Activated T-cell treated with anti-CD3 and anti-CD28 coated beads, Interleukin-2, amount 50 U/mL, for 48 hours (primary cell): ENCODE data around the gene IFFO2.

Experiments used
- DNase-seq, 2 experiments: peaks; one replicate each; pipeline ENCODE4 v3.0.0-alpha.2; 2020

Gene IFFO2

DNA sequence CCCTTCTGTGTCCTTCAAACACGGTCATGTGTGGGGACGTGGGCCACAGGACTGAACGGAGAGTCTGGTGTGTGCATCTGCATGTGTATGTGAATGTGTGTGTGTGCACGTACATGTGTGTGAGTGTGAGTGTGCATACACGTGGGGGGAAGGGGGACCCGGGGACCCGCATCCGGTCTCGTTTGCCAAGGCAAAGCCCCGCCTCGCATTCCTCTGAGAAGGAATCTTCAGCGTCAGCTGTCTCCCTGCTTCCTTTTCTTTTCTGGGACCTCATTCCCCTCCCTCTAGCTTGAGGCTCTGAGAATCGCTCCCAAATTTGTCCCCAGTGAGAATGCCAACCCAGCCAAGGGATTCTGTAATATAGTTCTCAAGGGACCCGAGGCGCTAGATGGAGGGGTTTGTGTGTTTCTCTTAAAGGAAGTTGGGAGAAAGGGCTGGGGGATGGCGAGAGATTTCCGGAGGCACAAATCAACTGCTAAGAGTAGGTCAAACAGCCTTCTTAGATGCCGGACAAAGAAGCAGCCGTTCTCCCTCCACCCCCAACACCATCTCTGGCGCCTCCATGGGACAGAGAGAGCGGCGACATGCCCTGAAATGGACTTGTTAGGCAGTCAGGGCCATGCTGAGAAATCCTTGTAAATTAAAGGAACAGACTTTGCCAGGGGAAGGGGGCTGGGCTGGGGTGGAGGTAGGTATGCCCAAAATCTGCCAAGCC lies 6.6 kb downstream of the IFFO2 start:
- no peak for DNase-seq

GRCh38 chr1:18948913-18949685 lies 7.4 kb downstream of the IFFO2 start:
- DNase-seq: no peak

DNA sequence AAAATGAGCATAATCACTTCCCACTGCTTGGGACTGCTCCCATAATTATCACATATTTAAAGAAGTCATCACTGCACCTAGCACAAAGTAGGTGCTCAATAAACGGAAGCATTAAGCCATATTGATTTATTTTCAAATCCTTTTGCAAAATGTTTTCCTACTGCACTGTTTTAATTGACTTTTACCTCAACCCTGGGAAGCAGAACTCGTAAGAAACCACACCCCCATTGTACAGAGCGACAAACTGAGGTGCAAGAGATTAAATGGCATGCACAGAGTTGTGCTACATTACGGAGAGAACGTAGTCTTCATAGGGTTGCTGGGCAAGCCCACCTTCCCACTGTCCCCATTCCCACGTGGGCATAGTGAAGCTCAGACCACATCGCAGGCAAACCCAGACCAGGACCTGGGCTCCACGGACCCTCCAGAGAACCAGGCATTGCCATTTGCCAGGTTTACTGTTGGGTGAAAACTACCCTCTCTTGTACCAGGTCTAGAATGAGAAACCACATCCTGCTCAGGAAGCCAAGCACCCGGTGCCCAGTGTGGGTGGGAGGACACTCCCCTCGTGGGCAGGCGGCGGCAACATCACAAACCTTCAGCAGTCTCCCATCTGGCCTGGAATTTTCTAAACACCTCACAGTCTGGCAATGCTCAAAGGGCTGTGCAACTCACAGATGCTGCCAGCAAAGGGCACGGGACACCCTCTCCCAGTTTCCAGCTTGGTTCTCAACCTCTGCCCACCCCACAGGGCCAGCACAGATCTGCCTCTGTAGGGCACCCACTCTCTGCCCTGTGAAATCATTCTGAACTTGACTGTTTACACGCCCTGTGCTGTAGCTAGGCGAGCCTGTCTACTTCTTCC lies 8.2 kb downstream of the IFFO2 start:
- peak; percentile 71 to 73 for DNase-seq

- DNase-seq: peak in 1 of 2 experiments; percentile 31
These were observed 8.9 kb downstream of the IFFO2 start for GRCh38 chr1:18947570-18947969.

DNA sequence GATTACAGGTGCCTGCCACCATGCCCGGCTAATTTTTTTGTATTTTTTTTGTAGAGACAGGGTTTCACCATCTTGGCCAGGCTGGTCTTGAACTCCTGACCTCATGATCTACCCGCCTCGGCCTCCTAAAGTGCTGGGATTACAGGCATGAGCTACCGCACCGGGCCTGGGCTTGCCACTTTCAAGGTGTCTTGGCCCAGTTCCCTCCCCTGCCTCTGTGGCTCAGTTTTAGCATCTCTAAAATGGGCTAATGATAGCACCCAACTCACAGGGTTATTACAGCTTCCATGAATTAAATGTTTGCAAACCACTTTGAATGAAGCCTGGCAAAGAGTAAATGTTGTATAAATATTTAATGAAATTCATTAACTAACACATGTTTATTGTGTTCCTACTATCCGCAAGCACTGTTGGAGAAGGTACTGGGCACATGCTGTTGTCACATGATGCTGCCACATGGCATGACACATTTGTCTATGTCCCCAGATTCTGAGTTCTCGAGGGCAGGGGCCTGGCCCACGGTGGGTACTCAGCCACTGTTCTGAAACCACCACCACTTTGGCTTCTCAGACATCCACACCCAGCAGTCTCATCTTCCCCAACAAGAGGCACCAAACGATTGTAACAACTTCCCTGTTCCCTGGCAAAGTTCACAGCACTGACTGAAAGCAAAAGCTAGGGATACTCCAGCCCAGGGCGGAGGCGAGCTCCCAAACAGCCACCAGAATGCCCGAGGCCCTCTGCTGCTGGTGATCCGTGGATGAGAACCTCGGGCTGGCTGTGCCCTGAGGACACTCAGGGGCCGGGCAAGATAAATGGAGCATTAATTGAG lies 9.7 kb downstream of the IFFO2 start:
- peak in 1 of 2 experiments; percentile 29 for DNase-seq

DNA sequence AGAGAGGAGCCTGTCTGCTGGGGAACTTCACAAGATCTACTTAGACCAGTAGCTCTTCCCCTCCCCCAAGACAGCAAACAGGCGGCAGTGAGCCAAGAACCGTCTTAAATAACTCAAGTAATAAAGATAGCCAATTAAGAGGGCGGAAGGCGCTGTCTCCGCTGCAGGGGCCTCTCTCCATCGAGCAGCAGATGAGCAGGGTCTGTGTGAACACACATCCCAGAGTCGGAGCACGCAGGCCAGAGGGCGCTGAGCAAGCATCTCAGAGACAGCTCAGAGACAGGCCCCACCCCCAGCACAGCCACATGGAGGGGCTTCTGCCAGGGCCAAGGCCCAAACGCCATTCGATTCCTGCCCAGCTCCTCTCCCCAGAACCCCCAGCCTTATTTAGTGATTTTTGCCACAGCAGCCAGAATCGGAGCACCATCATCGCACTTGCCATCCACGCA lies 11.1 kb downstream of the IFFO2 start:
- peak in 1 of 2 experiments; percentile 16 for DNase-seq

- no peak for DNase-seq
These were observed 11.7 kb downstream of the IFFO2 start for GRCh38 chr1:18944810-18945209.

- no peak for DNase-seq
These were observed 12.4 kb downstream of the IFFO2 start for GRCh38 chr1:18943914-18944572.

DNA sequence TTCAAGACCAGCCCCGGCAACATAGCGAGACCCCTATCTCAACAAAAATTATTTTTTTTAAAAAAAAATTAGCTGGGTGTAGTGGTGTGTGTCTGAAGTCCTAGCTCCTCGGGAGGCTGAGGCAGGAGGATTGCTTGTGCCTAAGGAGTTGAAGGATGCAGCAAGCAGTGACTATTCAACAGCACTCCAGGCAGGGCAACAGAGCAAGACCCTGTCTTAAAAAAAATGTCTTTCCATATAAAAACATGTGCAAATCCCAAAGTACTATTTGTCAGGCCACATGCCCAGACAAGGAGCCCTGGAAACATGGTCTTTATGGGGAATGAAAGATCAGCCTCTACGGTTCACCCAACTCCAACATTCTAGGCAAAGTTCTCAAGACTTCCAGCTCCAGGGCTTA lies 13.3 kb downstream of the IFFO2 start:
- no peak for DNase-seq

- no peak for DNase-seq
These were observed 14.1 kb downstream of the IFFO2 start for GRCh38 chr1:18942340-18942739.

DNA sequence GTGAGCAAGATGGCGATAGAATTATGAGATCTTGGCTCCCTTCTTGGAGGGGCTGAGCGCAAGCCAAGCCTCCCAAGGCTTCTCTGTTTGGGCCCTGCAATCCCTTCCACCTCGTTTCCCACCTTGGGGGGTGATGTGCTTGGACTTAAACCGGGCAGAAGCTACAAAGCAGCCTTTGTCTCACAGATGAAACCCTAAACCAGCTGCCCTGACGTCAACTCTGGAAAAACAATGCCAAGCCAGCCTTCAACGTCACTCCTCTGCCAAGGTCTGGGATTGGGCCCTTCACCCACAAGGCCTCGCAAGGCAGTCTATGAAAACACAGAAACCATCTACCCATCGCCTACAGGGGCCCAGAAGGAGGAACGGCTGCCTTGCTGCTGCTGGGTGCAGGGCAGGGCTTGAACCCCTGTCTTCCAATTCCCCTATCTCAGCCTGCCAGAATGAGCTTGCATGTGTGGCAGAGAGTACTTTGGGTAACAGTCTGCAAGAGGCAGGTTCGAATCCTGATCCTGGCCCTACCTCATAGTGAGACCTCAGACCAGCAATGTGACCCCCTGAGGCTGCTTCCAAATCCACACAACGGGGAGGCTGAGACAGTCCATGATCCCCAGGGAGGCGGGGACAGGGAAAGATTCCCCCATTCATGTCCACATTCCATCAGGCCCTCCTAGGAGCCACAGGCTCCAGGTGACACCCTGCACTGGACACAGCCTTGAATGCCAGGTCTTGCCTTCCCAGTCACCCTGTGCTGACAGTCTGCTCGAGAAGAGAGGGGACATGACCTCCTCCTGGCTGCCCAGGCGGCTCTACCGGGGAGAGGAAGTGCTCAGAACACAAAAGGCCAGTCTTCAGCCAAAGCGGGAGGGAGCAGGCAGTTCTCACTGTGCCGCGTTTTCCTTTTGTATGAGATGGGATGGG lies 15.0 kb downstream of the IFFO2 start:
- DNase-seq: no peak

DNA sequence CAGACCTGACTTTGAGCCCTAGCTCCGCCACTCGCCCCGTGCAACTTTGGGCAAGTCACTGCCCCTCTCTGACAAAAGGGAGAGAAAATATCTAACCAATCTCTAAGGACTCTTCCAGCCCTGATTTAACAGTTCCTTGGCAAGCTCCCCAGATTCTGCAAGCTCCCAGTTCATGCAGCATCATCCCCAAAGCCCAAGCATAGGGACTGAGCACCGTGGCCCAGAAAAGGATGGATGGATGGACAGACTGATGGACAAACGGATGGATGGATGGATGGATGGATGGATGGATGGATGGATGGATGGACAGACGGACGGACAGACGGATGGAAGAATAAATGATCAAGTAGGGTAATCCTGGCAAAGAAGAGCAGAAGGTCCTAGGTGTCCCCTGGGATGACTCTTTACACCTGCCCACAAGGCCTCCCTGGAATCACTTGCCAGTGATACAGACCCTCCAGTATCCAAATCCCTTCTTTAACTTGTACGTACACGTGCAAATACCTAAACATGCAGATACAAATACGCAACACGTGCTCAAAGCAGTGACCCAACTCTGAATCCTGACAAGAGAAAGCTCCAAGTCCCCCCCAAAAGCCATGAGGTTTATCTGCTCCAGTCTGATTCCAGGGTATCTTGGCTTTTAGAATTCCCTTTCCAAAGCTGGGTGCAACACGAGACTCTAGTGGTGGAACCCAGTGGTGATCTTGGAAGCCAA lies 16.0 kb downstream of the IFFO2 start:
- DNase-seq: no peak

- no peak for DNase-seq
These were observed 16.8 kb downstream of the IFFO2 start for GRCh38 chr1:18939398-18940302.

GRCh38 chr1:18938707-18939070 lies 17.8 kb downstream of the IFFO2 start:
- no peak for DNase-seq

DNA sequence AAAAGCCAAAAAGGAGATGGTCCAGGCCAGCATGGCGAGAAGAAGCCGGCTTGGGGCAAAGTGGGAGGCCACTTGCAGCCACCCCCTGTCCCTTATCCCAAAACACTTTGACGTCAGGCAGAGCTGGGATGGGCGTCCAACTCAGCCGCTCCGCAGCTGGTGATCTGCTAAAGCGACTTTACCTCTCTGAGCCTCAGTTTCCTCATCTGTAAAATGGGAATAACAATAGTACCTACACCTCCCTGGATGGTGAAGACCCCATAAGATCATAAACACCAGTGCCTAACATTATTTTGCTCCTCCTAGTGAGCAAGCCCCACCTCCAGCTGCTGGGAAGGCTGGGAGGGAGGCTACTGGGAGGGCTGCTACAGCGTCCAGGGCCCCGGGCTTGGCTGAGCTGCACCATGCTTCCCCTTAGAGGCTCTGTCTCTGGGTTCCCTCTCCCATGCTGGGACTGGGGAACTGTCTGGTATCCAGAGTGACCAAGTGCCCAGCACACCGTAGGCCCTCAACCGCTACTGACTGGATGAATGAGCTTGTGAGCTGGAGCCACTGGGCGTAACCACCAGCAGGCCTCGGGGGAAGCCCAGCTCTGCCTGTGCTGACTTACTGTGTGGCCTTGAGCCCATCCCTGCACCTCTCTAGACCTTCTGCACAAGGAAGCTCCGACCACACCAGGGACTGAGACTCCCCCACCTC lies 18.3 kb downstream of the IFFO2 start:
- no peak for DNase-seq

DNA sequence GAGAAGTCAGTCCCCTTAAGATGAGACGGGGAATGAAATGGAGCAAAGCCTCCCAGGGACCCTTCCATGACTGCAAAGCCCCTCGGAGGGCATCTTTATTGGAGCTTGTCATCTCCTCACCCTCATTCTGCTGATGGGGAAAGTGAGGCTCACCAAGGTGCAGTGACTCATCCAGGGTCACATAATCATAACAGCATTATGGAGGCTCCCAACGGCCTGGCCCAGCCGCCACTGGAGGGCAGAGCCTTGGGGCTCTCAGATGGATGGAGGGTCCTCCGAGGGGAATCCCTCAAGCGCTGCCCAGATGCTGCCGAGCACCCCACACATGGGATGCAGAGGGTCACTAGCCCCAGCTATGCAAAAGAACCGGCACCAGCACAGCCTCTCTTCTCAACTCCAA lies 18.9 kb downstream of the IFFO2 start:
- DNase-seq: no peak

- no peak for DNase-seq
These were observed 19.5 kb downstream of the IFFO2 start for GRCh38 chr1:18936814-18937481.

- no peak for DNase-seq
These were observed 20.0 kb downstream of the IFFO2 start for GRCh38 chr1:18936471-18936813.
